Astrocyte (in vitro differentiated cells and primary cell): ENCODE results near the gene CILP2.

Source experiments
- EZH2 ChIP-seq: IDR thresholded peaks from 2 replicates; pipeline ENCODE4 v1.6.1; 2012; ENCODE audit warnings: mild to moderate bottlenecking, low read length, inconsistent platforms; ENCODE audit not compliant: insufficient read depth
- TF ChIP-seq, protein P1 (sequence below): IDR thresholded peaks from 2 replicates; pipeline ENCODE4 v1.5.1; 2011; ENCODE audit warnings: low read depth, mild to moderate bottlenecking, inconsistent platforms, low read length, moderate library complexity; ENCODE audit not compliant: insufficient read depth

DNA sequence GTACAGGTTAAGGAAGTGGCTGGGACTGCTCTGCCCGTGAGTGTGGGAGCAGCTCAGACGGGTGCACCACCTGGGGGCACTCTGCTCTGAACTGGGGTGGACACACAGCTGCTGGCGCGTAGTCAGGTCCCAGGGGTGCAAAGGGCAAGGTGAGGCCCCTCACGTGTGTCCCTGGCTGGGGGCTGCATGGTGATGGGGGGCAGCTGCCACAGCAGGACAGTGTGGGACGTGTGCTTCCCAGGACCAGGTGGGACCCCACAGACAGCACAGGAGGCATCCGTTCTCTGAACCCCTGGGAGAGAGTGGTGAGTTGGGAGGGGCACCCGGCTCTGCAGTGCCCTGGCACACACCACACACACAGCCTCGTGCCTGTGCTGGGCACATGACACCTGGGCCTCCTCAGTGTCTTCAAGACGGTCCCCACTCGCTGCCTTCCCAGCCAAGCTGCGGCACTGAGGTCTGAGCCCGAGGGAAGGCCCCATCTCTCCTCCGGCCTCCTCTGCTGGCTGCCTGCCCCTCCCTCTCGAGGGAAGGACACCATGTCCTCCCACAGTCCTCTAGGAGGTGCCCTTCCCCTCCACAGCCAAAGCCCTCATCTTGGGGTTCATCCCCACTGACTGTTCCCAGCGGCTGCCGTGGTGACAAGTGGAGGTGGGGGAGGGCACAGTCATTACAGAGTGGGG is 24.7 kb downstream of the CILP2 start:
- TF ChIP-seq EZH2 = no peak
- TF ChIP-seq, protein P1, sequence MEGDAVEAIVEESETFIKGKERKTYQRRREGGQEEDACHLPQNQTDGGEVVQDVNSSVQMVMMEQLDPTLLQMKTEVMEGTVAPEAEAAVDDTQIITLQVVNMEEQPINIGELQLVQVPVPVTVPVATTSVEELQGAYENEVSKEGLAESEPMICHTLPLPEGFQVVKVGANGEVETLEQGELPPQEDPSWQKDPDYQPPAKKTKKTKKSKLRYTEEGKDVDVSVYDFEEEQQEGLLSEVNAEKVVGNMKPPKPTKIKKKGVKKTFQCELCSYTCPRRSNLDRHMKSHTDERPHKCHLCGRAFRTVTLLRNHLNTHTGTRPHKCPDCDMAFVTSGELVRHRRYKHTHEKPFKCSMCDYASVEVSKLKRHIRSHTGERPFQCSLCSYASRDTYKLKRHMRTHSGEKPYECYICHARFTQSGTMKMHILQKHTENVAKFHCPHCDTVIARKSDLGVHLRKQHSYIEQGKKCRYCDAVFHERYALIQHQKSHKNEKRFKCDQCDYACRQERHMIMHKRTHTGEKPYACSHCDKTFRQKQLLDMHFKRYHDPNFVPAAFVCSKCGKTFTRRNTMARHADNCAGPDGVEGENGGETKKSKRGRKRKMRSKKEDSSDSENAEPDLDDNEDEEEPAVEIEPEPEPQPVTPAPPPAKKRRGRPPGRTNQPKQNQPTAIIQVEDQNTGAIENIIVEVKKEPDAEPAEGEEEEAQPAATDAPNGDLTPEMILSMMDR = no peak
